GM19328 (cell line): ENCODE measurements around the gene MYADM.

ENCODE experiments used
- ATAC-seq: cut with Tn5 transposase; IDR thresholded peaks from one replicate; pipeline ENCODE4 v1.9.1; 2021; ENCODE audit warnings: mild to moderate bottlenecking, moderate library complexity; ENCODE audit not compliant: unreplicated experiment

Gene MYADM

DNA sequence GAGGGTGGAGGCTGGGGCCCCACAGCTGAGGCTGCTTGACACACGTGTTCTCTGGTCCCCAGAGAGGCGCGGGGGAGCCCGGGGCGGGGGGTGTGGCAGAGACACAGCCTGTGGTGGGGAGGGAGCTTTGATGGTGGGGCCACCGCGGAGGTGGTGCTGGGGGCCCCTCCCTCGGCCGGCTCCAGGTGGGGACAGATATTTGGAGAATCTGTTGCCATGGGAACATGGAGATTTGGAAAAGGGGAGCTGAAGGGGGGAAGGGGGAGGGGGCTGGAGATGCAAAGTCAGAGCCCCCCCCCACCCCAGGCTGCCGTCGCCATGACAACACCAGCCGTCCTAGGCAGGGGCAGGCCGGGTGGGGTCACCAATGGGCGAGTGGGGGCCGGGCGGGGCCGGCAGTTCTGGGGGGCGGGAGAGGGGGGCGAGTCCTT is 15.6 kb downstream of the MYADM start:
- ATAC-seq: no peak

DNA sequence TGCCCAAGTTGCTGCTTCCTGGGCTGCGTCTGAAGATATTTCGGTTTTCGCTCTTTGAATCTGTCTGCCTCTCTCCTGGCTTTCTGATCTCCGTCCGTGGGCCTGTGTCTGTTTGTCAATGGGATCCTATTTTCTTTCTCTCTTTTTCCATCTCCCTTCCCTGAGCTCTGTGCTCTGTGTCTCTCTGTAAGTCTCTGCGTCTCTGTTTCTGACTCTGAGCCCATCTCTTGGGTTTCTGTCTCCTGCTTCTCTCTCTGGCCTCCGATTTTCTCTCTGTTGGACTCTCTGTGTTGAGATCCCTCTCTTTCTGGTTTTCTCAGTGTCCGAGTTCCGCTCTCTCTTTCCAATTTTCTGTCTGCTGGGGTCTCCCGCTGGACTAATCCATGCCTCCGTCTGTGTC is 16.1 kb downstream of the MYADM start:
- ATAC-seq: no peak

DNA sequence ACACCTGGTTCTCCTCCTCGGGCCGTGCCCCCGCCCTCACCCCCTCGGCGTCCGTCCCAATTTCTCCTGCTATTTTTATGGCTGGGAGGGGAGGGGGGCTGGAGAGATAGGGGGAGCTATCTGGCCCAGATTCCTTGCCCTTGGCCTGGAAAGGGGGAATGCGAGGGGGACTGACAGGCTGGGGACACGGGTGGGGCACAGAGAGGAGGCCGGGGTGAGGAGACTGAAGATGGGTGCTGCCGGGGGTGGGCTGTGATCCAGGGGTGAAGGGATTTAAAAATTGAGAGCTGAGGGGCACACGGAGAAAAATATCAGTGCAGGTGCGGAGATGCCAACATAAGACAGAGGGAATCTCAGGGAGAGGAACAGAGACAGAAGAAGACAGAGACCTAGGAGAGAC is 16.6 kb downstream of the MYADM start:
- no peak for ATAC-seq

DNA sequence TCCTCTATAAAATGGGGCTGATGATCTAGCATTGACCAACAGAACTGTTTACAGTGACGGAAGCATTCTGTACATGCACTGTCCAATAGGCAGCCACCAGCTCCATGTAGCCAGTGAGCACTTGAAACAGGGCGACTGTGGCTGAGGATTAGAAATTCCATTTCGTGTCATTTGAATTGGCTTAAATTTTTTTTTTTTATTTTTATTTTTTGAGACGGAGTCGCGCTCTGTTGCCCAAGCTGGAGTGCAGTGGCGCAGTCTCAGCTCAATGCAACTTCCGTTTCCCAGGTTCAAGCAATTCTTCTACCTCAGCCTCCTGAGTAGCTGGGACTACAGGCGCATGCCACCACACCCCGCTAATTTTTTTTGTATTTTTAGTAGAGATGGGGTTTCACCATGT is 17.4 kb downstream of the MYADM start:
- ATAC-seq: no peak

DNA sequence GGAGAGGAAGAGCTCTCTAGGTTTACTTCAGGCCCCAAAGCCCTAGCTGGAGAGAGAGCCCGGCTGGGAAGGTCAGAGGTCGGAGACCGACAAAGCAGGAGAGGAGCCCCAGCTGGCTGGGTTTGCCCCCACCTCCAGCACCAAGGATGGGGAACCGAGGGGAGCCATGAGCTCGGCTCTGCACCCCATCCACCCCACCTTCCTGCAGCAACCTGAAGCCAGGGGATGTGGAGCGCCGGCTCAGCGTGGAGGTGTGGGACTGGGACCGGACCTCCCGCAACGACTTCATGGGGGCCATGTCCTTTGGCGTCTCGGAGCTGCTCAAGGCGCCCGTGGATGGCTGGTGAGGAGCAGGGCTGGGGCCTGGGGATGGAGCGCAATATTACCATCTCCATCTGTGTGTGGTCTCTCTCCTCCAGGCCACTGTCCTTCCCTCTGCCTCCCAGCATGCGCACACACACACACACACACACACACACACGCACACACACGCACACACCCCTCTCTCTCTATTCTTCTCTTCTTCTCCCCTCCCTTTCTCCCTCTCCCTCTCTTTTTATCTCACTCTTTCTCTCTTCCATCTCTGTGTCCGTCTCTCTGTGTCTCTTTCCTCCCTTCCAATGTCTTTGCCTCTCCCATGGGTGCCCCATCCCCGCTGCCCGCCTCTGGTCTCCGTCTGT is 24.8 kb downstream of the MYADM start:
- ATAC-seq: no peak

DNA sequence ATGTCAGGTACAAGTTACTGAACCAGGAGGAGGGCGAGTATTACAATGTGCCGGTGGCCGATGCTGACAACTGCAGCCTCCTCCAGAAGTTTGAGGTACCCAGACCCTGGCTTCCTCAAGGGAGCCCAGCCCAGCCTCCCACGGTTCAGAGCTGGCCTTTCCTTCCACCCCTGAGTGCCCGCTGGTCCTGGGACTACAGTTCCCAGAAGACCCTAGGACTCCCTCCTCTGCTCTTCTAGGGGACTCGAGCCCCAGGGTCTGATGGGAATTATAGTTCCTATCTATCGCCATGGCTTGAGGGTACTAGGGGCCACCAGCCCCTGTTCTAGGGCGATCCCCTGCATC is 25.3 kb downstream of the MYADM start:
- ATAC-seq: no peak

DNA sequence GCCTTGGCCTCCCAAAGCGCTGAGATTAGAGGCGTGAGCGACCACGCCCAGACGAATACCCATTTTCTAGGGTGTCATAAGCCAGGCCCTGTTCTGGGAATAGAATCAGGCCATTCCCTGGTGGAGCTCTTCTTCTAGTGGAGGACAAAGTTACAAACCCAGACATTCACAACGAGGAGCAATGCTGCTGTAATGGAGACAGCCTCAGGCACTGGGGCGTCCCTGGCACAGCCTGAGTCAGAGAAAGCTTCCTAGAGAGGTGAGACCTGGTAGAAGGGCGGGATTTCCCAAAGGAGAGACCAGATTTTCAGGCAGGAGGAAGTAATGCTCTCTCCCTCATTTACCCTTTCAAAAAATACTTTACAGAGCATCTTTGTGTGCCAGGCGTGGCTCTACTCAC is 27.0 kb downstream of the MYADM start:
- ATAC-seq: no peak

DNA sequence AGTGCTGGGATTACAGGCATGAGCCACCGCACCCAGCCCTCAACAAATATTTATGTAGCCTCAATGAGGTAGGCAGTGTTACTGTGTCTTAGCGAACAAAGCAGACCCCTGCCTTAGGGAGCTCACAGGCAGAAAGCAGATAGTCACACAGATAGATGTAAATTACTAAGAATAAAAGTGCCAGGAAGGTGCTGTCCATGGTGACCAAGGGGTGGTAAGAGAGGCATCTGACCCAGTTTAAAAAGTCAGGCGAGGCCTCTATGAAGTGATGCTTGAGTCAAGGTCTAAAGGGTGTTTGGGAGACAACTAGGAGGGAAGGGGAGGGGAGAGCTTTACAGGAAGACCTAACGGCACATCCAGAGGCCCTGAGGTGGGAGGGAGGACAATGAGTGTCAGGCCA is 29.0 kb downstream of the MYADM start:
- no peak for ATAC-seq

DNA sequence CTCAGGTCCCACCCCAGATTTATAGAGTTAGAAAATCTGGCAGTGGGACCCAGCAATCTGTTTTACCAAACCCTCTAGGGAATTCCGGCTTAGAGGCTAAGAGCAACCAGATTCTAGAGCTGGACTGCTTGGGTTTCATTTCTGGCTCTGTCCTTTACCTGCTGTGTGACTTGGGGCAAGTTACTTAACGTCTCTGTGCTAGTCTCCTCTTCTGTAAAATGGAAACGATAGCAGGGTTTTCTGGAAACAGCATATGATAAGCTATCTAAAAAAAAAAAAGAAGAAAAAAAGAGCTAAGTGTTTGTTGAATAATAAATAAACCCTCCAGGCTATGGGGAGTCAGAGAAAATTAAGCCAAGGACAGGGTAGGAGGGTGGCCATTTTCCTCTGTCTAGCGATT is 29.8 kb downstream of the MYADM start:
- ATAC-seq: no peak

DNA sequence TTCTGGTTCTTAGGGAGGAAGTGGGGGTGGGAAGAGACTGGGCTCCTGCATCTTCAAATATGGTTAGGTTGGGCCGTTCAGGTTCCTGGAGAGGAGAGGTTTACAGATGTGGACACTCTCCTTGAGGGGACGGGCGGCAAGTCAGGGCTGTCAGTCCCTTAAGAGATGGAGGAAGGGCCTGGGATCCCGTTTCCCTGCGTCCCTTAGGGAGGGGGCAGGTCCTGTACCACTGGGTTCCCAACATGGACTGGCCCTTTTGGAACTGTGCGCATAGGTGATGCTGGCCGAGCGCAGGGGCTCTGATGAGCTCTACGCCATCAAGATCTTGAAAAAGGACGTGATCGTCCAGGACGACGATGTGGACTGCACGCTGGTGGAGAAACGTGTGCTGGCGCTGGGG is 30.5 kb downstream of the MYADM start:
- no peak for ATAC-seq

DNA sequence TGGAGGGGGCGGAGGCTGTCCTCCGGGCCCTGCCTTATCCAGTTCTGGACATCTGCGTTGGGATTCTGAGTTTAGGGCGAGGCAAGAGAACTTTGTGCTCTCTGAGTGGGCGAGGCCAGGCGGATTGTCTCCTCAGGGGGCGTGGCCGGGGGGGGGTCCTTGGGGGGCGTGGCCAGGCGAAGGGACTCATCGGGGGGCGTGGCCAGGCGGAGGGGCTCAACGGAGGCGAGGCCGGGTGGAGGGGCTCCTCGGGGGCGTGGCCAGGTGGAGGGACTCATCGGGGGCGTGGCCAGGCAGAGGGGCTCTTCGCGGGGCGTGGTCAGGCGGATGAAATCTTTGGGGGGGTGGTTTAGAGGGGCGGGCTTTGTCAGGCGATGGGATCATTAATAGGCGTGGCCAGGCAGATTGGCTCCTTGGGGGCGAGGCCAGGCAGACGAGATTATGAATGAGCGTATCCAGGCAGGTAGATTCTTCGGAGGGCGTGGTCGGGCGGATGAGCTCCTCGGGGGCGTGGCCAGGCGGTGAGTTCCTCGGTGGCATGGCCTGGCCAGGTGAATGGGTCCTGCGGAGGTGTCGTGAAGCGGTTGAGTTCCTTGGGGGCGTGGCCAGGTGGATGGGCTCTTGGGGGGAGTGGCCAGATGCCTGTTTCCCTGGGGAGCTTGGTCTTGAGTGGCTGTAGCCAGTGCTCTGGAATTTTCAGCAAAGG is 31.1 kb downstream of the MYADM start:
- ATAC-seq: no peak

DNA sequence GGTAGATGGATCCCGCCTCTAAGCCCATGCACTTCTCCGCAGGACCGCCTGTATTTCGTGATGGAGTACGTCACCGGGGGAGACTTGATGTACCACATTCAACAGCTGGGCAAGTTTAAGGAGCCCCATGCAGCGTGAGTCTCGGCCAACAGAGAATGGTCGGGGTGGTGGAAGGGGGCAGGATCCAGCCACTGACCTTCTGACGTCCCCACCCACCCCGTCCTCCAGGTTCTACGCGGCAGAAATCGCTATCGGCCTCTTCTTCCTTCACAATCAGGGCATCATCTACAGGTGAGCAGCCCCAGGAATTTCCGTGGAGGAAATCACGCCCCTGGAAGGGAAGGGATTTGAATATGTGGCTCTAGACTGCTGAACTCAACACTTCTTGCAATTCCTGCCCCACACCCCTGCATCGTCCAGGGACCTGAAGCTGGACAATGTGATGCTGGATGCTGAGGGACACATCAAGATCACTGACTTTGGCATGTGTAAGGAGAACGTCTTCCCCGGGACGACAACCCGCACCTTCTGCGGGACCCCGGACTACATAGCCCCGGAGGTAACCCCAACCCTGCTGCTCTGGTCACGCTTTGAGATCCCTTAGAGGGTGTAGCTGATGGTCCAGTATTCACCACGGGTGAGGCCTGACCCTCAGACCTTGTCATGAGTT is 32.6 kb downstream of the MYADM start:
- no peak for ATAC-seq

DNA sequence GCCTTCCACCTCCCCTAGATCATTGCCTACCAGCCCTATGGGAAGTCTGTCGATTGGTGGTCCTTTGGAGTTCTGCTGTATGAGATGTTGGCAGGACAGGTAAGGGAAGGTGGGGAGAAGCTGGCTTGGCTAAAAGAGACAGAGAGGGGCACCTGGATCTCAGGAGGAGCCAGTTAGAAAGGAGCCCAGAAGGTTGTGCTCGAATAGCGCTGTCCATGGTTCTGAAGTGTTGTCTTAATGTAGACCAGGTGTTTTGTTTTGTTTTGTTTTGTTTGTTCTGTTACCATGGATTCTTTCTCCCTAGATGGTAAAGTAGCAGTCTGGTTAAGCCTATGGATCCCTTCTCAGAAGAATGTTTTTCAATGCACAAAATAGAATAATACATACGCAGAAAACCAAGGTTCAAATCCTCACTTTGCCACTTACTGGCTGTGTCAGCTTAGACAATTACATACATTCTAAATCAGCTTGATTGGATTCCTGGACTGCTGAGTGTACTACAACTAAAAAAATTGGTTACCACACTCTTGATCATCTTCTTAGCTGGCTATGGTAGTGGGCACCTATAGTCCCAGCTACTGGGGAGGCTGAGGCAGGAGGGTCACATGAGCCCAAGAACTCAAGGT is 35.5 kb downstream of the MYADM start:
- ATAC-seq: no peak

DNA sequence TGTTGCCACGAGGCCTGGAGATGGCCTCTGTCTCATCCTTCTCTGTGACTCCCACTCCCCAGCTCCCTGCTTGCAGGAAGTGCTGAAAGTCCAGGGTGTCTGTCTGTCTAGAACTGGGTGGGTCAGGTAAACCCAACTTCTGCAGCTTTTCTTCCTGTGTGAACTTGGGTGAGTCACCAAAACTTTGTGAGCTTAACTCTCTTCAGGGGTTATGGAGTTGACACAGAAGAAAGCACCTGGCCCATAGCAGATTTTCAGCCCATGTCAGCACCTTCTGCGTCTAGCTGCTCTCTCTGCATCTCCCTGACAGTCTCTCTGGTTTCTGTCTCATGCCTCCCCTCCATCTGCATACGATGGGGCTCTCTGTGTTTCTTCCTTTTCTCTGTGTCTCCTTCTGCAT is 37.2 kb downstream of the MYADM start:
- ATAC-seq: no peak

DNA sequence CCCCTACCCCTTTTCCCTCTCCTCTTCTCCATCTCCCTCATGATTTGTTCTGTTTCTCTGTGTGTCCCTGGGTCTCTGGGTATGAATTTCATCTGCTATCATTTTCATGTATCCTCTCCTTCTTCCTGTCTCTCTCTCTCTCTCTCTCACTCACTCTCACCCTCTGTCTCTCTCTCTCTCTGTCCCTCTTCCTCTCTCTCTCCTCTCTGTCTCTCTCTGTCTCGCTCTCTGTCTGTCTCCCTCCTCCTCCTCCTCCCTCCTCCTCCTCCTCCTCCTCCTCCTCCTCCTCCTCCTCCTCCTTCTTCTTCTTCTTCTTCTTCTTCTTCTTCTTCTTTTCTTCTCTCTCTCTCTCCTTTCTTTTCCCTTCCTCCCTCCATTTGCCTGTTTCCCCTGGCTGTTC is 38.1 kb downstream of the MYADM start:
- ATAC-seq: no peak

DNA sequence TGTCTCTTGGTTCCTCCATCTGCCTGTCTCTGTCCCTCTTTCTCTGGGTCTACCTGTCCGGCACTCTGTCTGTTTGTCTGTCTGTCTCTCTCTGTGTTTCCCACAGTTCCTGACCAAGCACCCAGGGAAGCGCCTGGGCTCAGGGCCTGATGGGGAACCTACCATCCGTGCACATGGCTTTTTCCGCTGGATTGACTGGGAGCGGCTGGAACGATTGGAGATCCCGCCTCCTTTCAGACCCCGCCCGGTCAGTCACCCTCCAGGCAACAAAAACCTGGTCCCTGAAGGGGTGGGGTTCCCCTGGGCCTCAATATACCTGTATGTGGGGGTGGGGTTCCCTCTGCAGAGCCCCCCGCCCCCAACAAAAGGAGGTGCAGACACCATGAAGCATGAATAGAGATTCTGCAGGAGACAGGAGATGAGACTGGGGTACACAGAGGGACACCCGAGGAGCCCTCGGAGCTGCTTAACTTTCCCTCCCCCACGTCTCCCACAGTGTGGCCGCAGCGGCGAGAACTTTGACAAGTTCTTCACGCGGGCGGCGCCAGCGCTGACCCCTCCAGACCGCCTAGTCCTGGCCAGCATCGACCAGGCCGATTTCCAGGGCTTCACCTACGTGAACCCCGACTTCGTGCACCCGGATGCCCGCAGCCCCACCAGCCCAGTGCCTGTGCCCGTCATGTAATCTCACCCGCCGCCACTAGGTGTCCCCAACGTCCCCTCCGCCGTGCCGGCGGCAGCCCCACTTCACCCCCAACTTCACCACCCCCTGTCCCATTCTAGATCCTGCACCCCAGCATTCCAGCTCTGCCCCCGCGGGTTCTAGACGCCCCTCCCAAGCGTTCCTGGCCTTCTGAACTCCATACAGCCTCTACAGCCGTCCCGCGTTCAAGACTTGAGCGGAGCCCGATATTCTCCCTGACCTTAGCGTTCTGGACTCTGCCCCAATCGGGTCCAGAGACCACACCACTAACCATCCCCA is 38.8 kb downstream of the MYADM start:
- ATAC-seq: no peak

DNA sequence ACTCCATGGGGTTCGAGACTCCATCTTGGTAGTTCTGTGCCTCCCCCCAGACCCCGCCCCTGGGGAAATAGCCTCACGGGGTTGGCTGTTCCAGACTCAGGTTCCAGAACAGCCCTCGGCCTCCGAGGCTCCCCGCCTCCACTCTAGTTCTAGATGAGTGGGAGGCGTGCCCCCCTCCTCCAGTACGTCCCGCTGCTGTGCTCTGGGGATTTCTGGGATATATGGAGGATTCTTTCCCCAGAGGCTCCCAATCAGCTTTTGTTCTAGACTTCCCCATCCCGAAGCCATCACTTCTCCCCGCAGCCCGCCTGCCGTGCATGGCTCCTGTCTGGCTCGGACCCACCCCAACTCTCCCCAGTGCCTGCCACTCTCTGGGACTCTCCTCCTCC is 39.5 kb downstream of the MYADM start:
- no peak for ATAC-seq

DNA sequence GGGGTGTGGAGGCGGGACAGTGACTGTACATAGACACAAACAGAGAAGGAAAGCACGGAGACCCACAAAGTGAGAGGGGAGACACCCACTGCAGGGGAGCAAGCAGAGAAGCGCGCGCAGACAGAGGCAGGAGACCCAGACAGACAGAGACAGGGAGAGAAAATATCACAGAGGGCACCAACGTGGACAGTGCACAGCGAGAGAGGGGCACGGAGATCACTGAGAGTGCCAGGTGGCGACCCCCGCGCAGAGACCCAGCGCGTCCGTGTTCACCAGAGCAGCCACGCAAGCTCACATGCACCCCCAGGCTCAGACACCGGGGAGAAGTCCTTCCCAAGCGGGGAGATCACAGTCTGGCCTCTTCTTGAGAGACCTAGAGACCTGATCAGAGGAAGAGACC is 40.0 kb downstream of the MYADM start:
- ATAC-seq: no peak

DNA sequence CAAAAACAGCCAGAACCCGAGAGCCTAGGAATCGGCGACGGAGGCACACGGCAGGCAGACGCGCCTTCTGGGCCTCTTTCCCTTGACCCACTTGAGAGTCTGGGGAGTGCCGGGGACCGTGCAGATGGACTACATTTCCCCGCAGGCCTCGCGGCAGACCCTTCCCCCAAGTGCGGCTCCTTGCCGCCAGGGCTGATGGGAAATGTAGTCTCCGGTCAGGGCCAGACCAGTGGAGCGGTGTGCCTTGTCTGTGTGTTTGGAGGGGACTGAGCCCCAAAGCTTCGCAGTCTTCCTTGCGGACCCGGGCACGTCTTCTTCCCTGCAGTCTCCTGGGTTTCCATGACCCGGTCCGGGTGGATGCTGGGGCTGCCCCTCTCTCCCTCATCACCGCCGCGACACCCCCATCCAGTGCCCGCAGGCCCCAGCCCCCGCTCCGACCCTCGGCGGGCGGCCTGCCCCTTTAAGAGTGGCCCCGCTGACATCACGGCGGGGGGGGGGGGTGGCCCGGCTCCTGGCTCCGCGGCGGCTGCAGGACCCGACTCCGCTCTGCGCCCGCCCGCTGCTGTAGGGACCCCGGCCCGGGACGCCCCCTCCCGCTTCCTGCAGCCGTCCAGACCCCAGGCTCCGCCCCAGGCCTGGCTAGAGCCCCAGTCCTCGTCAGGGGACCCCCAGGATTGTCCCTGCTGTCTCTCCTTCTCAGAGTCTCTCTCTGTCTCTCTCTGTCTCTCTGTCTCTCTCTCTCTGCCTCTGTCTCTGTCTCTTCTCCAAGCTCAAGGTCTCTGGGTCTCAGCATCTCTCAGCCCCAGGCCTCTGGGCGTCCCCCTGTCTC is 40.6 kb downstream of the MYADM start:
- ATAC-seq: no peak

DNA sequence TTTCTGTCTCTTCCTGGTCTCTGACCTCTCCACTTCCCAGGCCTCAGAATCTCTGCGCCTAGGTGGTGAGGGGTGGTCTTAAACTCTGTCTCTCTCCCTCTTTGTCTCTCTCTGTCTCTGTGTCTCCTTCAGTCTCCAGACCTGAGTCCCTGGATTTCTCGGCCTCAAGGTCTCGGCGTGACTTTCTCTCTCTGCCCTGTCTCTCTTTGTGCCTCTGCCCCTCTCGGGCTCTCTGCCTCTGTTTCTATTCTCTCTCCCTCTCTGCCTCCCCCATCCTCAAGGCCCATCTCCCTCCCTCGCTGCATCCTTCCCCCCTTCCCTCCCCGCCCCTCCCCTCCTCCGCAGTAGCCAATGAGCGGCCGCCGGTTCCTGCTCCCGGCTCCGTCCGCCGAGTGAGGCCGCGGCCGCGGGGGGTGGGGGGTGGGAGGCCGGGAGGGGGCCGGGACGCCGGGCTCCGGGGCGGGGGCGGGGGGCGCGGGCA is 41.3 kb downstream of the MYADM start, which contains the start of gene CACNG7:
Gene CACNG7, plus strand, starts transcription at position 344 of the 481 bp plus-strand sequence. CDS start 3,554 bp downstream, outside the sequence.
- ATAC-seq: no peak
